IPS DF 6.9 (cell line): ENCODE data around the gene CSNK2B.
"Not testable (repeated sequence)": the region's sequence is repeated elsewhere in the genome, so short reads cannot be mapped to it uniquely, and the experiment has no call there.

ENCODE experiments used
- DNase-seq: peaks from one replicate; pipeline ENCODE4 v3.0.0-alpha.2; 2013; ENCODE audit warnings: low read depth, low spot score
- H3K27ac ChIP-seq: one replicate; pipeline ENCODE4 v1.5.1; 2013; ENCODE audit warnings: low read length, control low read depth
- H3K27me3 ChIP-seq: 2 replicates; pipeline ENCODE4 v1.6.1; 2013; ENCODE audit warnings: mild to moderate bottlenecking, low read length; ENCODE audit not compliant: control insufficient read depth, insufficient read depth
- H3K36me3 ChIP-seq: 2 replicates; pipeline ENCODE4 v1.6.1; 2013; ENCODE audit warnings: low read length; ENCODE audit not compliant: control insufficient read depth, insufficient read depth
- H3K4me1 ChIP-seq: 2 replicates; pipeline ENCODE4 v1.6.1; 2013; ENCODE audit warnings: low read length; ENCODE audit not compliant: control insufficient read depth, insufficient read depth
- H3K4me3 ChIP-seq: 2 replicates; pipeline ENCODE4 v1.5.1; 2013; ENCODE audit warnings: mild to moderate bottlenecking, low read length
- H3K9me3 ChIP-seq: 2 replicates; pipeline ENCODE4 v1.6.1; 2013; ENCODE audit warnings: low read length, inconsistent platforms; ENCODE audit not compliant: control insufficient read depth, insufficient read depth
- WGBS: extraction: QIAGEN DNeasy Blood & Tissue Kit; methylation state at CpG from one replicate; pipeline ENCODE4 v1.1.7; 2013; ENCODE audit warnings: mixed read lengths, missing lambda C conversion rate; ENCODE audit not compliant: insufficient read length, insufficient coverage; 5-methylcytosine and 5-hydroxymethylcytosine counted together

Gene CSNK2B

GRCh38 chr6:31702819-31703716 is 37.2 kb downstream of the CSNK2B start, which contains the start of gene ABHD16A:
Gene ABHD16A, minus strand, starts transcription at chr6:31703324. Its CDS starts 43 bp downstream, at chr6:31703281.
- WGBS, result no CpG with 5 or more reads among the region's 54 CpGs
- Histone ChIP-seq H3K9me3 (no peaks in the 10 kb centered on the region), H3K27me3 (no peaks in the 10 kb centered on the region), H3K4me1 (peaks cover 6% of the 10 kb centered on the region), H3K36me3 (no peaks in the 10 kb centered on the region), H3K4me3 (peak within 1 kb of the TSS; percentile 80; the same call in 1 of the 2 replicates), H3K27ac (no peak within 1 kb of the TSS)
- peak; percentile 97 for DNase-seq

GRCh38 chr6:31705931-31706330 is 40.1 kb downstream of the CSNK2B start:
- Histone ChIP-seq H3K36me3 (no peaks in the 10 kb centered on the region), H3K4me1 (peaks cover 6% of the 10 kb centered on the region), H3K4me3 (no peak overlapping the region), H3K9me3 (no peaks in the 10 kb centered on the region), H3K27me3 (no peaks in the 10 kb centered on the region), H3K27ac (no peak overlapping the region)
- WGBS, result no CpG with 5 or more reads among the region's 6 CpGs
- no peak for DNase-seq

DNA sequence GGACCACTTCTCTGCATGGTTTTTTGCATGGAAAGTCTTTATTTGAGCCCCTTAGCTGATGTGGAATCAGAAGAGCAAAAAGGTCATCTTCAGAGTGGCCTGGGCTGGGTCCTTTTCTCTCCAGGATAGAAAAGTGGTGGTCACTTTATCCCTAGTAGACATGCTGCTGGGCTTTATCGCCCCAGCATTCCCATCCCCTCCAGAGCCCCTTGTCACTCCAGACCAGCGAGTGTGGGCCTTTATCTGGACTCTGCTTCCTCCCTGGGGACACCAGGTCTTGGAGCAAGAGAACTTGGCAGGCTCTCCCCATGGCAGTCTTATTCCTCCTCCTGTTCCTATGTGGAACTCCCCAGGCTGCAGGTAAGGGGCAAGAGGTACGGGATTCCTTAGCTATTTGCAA is 40.7 kb downstream of the CSNK2B start, which contains the start of gene LY6G6F:
LY6G6F (plus strand) TSS at position 268 of the 400 bp plus-strand sequence; CDS start at position 309, 41 bp downstream.
- no peak for DNase-seq
- WGBS, result no CpG with 5 or more reads among the region's 3 CpGs
- H3K4me1 ChIP-seq, result peaks cover 6% of the 10 kb centered on the region
- H3K27me3 ChIP-seq, result no peaks in the 10 kb centered on the region
- no peak within 1 kb of the TSS for H3K27ac ChIP-seq
- no peaks in the 10 kb centered on the region for H3K9me3 ChIP-seq
- no peaks in the 10 kb centered on the region for H3K36me3 ChIP-seq
- no peak within 1 kb of the TSS for H3K4me3 ChIP-seq

DNA sequence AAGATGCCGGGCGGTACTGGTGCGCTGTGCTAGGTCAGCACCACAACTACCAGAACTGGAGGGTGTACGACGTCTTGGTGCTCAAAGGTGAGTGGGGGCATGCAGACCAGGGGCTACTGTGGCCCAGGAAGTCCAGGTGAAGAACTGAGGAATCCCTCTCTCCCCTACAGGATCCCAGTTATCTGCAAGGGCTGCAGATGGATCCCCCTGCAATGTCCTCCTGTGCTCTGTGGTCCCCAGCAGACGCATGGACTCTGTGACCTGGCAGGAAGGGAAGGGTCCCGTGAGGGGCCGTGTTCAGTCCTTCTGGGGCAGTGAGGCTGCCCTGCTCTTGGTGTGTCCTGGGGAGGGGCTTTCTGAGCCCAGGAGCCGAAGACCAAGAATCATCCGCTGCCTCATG is 41.8 kb downstream of the CSNK2B start:
- DNase-seq, result no peak
- H3K36me3 ChIP-seq, result no peaks in the 10 kb centered on the region
- no peaks in the 10 kb centered on the region for H3K27me3 ChIP-seq
- H3K4me3 ChIP-seq, result no peak overlapping the region
- no CpG with 5 or more reads among the region's 10 CpGs for WGBS
- no peaks in the 10 kb centered on the region for H3K9me3 ChIP-seq
- no peak overlapping the region for H3K27ac ChIP-seq
- no peaks in the 10 kb centered on the region for H3K4me1 ChIP-seq

DNA sequence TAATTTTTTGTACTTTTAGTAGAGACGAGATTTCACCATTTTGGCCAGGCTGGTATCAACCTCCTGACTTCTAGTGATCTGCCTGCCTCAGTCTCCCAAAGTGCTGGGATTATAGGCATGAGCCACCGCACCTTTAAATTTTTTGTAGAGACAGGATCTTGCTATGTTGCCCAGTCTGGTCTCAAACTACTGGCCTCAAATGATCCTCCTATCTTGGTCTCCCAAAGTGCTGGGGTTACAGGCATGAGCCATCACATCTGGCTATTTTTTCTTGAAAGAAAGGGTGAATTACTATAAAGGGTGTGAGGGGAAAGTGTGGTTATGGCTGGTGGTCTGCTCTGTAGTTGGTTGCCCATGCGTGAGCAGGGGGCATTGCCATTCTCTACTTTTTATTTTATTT is 42.3 kb downstream of the CSNK2B start:
- no peaks in the 10 kb centered on the region for H3K9me3 ChIP-seq
- no CpG with 5 or more reads among the region's 3 CpGs for WGBS
- no peak for DNase-seq
- no peak overlapping the region for H3K4me3 ChIP-seq
- no peaks in the 10 kb centered on the region for H3K36me3 ChIP-seq
- no peaks in the 10 kb centered on the region for H3K27me3 ChIP-seq
- no peaks in the 10 kb centered on the region for H3K4me1 ChIP-seq
- H3K27ac ChIP-seq, result no peak overlapping the region

- not testable (repeated sequence) for H3K27me3 ChIP-seq, H3K36me3 ChIP-seq, H3K4me1 ChIP-seq, H3K9me3 ChIP-seq, H3K27ac ChIP-seq, H3K4me3 ChIP-seq, DNase-seq
- no CpG with 5 or more reads among the region's 11 CpGs for WGBS
Observed at GRCh38 chr6:31709157-31709556, 43.3 kb downstream of the CSNK2B start.

- no peaks in the 10 kb centered on the region for H3K9me3 ChIP-seq
- no CpG with 5 or more reads among the region's 5 CpGs for WGBS
Observed at GRCh38 chr6:31710523-31711219, 44.8 kb downstream of the CSNK2B start.

GRCh38 chr6:31711233-31711632 is 45.4 kb downstream of the CSNK2B start:
- Histone ChIP-seq H3K27ac (no peak overlapping the region), H3K4me1 (peaks cover 6% of the 10 kb centered on the region), H3K4me3 (no peak overlapping the region), H3K27me3 (no peaks in the 10 kb centered on the region), H3K36me3 (no peaks in the 10 kb centered on the region), H3K9me3 (no peaks in the 10 kb centered on the region)
- DNase-seq, result no peak
- WGBS, result no CpG with 5 or more reads among the region's 8 CpGs

More at GRCh38 chr6:31710523-31711219, 44.8 kb downstream of the CSNK2B start:
- peaks cover 6% of the 10 kb centered on the region for H3K4me1 ChIP-seq
- H3K4me3 ChIP-seq, result no peak overlapping the region
- H3K27ac ChIP-seq, result no peak overlapping the region
- DNase-seq, result no peak
- no peaks in the 10 kb centered on the region for H3K36me3 ChIP-seq
- no peaks in the 10 kb centered on the region for H3K27me3 ChIP-seq

DNA sequence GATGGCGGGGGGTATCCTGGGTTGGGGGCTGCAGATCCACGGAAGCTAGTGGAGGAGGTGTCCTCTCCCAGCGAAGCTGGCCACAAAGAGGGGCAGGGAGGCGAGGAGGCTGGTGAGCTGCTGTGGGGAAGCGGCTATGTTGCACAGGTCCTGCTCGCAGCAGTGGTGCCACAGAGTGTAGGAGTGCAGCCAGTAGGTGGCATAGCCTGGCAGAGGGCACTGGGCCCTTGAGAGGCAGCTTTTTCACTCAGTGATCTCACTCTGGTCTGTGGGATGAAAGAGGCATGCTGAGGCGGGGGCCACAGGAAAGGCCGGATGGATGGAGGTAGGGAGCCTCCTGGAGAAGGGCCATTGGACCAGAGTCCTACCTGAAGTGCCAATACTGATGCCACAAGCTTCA is 46.4 kb downstream of the CSNK2B start:
- Histone ChIP-seq H3K9me3 (no peaks in the 10 kb centered on the region), H3K36me3 (no peaks in the 10 kb centered on the region), H3K4me1 (peaks cover 6% of the 10 kb centered on the region), H3K4me3 (no peak overlapping the region), H3K27me3 (no peaks in the 10 kb centered on the region), H3K27ac (no peak overlapping the region)
- DNase-seq, result no peak
- no CpG with 5 or more reads among the region's 8 CpGs for WGBS

DNA sequence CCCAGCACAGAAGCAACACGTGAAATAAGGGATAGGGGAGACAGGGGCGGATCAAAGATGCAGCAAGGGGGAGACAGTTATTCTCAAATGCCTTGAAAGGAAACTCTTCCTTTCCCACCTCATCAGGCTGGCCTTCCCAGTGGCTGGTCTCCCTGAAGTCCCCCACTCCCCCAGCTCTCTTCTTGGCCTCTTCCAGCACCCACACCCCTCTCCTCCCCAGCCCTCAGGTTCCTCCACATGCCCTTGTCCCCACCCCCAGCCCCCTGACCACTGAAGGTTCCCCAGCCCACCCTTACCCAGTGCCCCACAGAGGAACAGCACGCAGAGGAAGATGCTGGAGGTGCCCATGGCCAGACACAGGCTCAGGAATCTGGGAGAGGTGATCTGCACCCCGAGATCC is 47.6 kb downstream of the CSNK2B start:
- Histone ChIP-seq H3K9me3 (no peaks in the 10 kb centered on the region), H3K4me3 (no peak overlapping the region), H3K27ac (no peak overlapping the region), H3K27me3 (no peaks in the 10 kb centered on the region), H3K4me1 (peaks cover 12% of the 10 kb centered on the region), H3K36me3 (no peaks in the 10 kb centered on the region)
- no CpG with 5 or more reads among the region's 4 CpGs for WGBS
- no peak for DNase-seq
